Hematopoietic multipotent progenitor cell treated with erythropoietin and hydrocortisone succinate and interleukin-3 and kit ligand, for 8 days (in vitro differentiated cells): ENCODE results near the gene MAEA.

Experiments
- DNase-seq: peaks from one replicate; pipeline ENCODE4 v3.0.0-alpha.2; 2015

Gene MAEA

DNA sequence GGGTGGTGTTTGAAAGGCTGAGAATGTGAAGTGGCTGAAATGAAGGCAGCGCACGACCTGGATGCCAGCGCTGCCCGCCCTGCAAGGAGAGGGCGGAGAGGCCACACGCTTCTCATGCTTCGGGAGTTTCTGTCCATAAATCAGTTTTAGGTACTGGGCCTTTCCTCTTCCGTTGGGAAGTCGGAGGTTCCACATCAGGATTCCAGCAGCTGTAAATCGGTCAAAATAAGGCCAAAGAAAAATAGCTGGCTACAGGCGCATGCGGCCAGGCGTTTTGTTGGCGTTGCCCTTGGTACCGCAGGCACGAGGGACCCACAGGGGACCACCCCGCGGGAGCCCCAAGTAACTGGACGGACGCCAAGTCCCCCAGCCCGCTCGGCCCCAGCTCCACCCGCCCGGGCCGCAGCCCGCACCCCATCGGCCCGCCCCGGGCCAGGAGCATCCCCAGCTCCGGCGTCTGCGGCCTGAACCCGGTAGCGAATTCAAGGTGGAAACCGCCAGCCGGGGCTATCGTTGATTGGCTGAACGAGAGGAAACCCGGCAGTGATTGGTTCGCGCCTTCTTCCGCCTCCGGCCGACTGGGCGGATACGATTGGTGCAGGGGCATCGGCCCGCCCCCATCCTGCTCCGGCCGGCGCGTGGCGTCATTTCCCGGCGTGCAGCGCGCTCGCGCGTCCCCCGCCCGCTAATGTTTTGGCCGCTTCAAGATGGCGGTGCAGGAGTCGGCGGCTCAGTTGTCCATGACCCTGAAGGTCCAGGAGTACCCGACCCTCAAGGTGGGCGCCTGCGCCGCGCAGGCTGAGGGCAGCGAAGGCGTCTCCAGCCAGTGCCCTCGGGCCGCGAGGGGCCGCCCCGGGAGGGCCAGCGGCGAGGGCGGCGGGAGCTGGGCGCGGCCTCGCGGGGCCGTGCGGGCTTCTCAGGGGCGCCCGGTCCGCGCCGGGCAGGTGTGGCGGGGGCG is at the start of gene MAEA:
MAEA (plus strand) TSS at position 685 of the 958 bp plus-strand sequence; CDS start at position 708, 23 bp downstream.
- peak; percentile 97 for DNase-seq

DNA sequence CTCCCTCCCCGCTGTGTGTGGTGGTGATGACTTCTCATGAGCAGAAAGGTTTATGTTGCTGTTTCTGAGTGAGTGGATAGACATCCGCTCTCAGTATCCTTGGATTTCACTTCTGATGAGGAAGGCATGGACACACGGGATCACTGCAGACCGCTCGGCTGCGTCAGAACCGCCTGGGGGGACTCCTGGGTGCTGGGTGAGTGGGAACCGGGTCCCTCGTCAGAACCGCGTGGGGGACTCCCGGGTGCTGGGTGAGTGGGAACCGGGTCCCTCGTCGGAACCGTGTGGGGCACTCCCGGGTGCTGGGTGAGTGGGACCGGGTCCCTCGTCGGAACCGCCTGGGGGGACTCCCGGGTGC is 49.8 kb upstream of the MAEA start:
- DNase-seq = no peak

DNA sequence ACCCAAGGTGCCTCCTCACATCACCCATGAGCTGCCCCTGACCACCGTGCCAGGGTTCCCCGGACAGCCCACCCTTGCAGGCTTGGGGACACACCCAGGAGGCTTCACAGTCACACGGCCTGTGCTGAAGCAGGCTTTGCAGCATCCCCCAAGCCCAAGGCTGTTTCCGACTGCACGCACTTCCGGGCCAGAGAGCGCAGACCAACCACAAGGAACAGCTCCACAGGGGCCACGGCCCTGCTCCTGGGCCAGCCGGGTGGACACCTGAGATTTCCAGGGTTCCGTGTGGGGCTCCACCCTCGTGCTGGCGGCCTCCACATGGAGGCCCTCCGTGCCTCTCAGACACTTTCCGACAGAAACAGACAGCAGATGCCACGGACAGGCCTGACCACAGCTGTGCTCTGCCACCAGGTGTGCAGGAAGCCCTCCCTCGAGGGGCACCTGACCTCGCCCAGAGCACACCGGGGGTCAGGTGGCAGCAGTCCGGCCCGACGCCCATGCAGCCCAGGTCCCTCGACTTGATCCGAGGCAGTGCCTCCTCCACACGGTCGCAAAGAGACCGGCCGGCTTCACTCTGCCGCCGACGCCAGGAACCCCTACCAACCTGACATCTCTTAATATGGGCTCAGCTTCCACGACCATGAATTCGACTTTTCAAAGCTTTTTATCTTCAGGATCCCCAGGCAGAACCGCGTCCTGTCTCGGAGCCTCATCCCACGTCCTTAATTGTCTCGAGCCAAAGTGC is 48.8 kb upstream of the MAEA start:
- no peak for DNase-seq

DNA sequence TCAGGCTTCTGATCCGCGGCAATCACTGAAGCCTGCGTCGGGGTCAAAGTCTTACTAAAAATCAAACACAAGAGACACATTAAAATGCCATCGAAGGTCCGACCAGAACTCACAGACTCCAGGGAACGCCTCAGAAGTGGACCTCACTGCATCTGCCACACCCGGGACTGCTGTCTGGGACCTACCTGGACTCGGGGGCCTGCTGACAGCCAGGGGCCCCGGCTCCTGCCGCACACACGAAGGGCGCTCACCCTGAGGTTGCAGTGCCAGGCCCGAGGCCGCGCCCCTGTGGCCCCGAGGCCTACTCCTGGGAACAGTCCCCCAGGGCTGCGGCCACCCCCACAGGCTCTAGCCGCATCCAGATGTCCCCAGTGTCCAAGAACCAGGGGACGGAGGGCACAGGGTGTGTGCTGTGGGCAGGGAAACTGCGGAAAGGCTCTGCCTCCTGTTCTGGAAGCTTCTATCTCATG is 48.2 kb upstream of the MAEA start:
- DNase-seq = no peak

DNA sequence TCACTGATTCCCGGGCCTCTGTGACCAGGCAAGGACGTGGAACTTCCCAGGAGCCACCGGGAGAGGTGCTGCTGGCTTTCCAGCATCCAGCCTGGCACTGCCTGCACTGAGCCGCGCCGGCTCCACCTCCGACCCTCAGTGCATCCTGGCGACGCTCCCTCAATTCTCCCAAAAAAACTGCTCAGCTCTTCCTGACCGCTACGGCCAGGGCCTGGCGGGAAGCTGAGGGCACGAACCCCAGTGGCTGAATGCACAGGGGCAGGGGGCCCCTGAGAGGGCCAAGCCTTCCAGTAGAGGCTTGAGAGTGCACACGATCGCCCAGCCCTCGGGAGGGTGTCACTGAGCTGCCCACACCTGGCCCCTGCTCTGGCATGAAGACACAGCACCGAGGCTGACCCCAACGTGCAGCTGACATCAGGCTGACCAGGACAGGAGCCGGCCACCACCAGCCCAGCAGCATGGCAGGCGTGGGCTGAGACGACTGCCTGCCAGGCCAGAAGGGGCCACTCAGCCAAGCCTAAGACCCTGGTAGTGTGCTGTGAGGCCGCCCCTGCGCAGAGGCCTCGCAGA is 47.7 kb upstream of the MAEA start:
- DNase-seq = no peak

DNA sequence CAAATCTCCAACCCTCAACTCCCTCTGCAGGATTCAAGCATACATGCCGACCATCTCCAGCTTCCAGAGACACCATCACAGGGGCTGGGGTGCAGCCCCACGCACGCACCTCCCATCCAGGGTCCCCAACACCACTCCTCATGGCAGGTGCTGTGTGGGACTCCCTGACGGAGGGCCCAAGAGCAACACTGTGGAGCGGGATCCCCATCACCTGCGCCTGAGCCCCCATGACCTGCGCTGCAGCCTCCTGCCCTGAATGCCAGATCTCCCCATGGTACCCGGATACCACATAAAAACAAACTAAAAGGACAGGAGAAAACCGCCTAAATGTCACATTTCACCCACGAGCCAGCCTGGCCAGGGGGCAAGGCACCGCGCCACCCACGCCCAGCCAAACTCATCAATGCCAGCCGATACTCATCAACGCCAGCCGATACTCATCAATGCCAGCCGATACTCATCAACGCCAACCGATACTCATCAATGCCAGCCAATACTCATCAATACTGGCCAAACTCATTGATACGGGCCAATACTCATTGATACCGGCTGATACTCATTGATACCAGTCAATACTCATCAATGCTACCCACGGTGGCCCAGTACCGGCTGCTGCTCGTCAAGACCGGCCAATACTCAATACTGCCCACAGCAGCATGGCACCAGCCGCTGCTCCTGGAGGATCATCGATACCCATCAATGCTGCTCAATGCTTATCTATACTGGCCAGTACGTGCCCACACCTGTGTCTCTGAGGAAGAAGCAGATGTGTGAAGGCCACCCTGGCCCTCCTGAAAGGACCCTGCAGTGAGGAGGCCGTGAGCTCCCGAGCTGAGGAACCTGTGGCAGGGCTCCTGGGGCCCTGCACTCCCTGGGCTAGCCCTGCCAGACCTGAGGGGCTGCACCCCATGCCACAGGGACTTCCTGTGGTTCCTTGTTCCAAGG is 46.9 kb upstream of the MAEA start:
- no peak for DNase-seq

DNA sequence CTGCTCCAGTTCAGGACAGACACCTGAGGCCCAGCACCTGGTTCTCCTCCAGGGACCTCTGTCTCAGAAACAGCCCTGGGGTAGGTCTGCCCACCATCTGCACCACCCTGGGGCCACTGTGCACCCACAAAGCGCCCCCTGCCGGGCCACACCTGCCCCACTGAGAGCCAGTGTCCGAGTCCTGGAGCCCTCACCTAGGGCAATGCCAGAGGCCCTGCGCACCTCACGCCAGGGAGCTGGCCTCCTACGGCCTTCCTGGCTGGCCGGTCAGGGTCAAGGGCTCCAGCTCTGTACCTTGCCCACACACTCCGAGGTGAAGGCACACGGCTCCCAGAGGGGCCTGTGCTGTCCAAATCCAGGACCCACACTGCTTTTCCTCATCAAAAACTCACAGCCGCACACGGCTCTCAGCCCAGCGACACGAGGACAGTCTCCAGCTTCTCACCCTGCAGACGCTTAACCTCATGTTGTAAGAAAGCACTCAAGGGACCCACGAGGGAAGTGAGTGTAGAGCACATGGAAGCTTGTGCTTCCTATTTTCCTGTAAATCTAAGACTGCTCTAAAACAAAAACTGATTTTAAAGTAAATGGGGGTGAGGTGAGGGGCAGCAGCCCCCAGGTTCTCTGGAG is 46.1 kb upstream of the MAEA start:
- no peak for DNase-seq

DNA sequence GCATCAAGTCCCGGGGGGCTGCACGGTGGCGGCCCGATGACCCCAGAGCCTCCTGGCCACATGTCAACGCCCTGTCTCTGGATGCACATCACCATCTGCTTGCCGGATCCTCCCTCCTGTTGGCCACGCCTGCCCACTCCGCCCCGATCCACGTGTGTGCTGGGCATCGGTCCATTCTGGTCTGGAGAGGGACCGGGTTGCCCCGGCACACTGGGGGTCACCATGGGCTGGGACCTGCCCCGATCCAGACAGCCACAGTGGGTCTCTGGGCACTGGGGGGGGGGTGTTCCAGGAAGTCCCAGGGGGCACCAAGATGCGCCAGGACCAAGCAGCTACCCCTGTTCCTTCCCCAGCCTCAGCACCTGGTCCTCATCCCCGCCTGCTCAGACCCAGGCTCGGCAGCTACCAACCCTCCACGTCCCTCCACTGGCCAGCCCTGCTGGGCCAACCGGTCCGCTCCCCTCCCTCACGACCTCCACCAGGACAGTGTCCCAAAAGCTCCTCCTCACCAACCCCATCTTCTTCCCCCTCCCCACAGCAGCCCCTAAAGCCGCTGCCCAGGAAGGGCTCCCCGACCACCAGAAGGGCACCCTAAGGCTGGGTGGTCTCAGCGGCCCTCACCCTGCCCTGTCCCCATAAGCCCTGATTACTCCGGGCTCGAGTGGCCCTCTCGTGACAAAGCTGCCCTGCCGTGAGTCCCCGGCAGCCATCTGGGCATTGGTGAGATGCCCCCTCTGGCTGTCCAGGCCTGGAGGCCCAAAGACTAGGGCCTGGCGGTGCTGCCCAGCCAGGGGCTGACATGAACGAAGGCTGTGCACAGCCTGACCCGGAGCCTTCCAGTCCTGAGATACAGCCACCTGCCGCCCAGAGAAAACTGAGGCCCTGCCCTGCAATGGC is 45.4 kb upstream of the MAEA start:
- no peak for DNase-seq

DNA sequence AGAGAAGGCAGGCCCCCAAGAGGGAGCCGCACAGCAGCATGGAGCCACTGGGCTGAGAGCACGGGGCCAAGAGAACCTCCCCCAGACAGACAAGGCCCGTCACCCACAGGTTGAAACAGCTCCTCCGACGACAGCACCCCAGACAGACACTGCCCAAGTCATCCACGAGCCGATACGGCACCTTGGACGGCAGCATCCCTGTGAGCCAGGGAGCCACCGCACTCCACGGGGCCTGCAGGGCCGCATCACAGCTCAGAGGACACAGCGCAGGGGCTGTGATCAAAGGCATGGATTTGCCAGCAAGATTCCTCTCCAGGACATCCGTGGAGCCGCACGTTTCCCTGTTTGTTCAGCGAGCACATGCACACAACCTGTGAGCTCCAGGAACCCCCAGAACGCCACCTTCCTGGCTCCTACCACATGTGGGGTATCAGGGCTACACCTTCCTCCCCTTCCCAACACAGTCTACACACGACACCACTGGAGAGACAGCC is 44.7 kb upstream of the MAEA start:
- DNase-seq = no peak

DNA sequence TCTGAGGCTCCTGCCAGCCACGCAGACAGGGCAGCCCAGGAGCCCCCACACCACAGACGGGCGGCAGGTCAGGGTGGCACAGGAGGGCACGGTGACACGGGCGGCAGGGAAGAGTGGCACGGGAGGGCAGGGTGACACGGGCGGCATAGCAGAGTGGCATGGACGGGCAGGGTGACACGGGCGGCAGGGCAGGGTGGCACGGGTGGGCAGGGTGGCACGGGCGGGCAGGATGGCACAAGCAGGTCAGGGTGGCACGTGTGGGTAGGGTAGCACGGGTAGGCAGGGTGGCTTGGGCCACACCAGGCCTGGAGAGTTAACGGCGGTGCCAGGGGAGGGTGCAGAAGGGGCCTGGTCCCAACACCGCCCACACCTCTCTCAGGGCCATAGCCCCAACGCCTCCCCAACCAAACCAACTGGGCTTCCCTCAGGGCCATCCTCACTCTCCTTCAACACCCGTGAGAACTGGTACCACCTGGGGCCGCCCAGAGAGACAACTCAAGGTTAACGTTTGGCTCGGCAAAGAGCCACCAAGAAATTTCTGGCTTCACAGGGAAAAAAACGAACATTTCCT is 44.1 kb upstream of the MAEA start:
- no peak for DNase-seq

DNA sequence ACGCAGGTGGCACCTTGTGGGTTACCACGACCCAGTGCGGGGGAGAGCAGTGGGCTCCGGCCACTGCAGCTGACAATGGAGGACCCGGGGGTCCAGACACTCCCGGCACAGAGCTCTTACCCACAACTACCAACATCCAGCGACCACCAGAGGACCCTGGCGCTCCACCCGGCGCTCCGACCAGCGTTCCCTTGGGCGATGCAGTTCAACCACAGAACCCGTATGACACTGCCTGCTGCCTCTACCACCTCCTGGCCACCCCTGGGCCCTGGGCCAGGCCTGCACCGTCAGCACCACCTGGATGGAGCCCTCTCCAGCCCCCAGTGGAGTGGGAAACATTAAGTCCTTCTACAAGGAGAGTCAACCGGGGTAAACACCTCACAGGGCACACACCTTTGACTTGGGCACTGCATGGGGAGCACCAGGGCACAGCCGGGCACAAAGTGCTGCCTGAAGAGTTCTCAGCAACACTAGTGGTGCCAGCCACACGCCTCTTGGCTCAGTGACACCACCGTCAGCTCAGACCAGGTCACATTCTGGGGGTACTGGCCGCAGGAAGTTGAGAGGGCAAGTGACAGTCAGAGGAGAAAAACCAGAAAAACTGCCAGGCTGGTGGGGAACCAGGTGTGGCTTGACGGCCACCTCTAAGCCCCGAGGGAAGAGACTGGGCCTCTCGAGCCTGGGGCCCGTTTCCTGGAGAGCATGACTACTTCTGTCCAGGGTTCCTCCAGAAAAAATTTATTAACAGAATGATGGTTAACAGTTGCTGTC is 43.4 kb upstream of the MAEA start:
- no peak for DNase-seq

DNA sequence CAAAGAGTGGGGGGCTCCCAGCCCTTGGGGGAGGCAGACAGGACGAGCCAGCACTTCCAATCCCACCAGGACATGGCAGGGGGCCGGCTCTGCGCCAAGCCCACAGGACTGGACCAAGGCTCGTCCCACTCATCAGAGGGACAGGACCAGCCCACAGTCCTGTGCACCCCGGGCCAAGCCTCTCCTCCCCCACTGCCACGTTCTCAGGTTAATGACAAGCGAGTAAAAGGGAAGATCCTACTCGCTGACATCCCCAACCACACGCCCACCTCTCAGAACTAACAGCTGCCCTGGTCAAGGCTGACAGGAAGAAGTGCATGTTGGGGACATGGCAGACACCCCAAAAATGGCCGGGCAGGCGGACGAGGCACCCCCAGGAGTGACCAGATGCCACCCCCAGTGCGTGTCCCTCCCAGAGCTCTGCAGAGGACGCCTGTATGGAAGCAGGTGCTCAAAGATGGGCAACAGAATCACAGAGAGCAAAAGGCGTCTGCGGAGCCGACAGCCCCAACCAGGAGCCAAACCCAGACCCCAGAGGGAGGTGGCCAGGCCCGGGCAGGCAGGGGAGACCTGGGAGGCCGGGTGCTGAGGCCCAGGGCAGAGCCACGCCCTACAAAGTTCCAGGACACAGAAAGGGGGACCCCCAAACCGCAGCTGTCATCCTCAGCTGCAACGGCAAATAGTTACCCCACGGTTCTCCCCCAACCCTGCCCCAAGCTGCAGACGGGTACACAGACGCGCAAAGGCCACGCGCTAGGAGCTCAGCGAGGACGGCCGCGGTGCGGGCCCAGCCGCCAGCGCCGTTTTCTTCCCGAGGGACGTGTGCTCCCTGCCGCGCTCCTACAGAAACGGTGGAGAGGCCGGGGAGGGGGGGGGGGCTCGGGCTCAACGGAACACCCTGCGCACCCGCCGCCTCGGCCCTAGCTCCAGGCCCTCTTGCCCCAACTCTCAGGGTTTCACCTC is 42.5 kb upstream of the MAEA start:
- peak; percentile 17 for DNase-seq

DNA sequence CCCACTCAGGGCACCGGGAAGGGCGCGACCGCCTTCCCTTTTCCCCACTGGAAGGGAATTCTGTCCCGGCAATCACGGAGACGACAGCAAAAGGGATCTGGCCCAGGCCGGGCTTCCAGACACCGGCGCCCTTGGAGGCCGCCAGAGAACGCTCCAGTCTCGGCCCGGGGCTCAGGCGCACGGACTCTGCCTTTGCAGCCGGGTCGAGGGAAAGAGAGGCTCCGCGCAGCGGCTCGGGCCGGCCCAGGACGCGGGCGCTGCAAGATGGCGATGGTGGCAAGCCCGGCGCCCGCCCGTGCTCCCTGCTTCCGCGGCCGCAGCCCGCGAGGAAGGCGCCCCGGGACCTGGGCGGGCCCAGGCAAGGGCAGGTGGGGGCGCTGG is 41.8 kb upstream of the MAEA start:
- DNase-seq = no peak

DNA sequence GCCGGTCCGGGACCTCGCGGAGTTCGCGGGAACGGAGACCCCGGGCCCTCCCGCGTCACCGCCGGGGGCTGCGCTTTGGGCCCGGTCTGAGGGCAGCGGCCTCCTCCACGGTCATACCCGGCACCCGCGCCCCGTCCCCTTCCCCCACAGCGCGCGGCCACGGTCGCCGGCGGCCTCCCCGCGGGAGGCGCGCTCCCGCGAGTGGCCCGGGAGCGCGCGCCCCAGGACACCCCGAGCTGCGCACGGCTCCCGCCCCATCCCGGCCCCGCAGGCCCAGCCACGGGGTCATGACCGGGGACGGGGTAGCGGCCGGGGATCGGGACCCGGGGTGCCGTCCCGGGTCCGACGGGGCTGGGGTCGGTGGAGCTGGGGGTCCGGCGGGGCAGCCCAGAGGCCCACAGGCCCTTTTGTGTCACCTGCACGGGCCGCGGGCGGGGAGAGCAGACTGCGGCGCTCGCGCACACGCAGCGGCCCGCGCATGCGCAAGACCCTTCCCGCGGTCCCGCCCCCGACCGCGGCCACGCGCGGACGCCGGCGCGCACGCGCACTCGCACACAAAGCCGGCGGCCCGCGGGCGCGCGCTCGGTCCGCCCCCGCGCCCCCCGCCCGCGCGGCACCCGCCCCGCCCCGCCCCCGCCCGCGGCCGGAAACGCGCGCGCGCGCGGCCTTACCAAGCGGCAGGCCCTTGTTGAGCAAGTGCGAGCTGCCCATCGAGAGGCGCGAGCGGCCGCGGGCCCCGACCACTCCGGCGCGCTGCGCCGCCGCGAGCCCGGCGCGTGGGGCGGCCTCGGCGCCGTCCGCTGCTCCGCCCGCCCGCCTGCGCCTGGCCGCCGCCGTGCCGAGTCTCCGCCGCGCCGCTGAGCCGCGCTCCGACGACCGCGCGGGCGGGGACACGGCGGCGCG is 41.2 kb upstream of the MAEA start, which contains the start of gene CTBP1:
CTBP1 (minus strand) TSS at position 886 of the 903 bp plus-strand sequence. CDS start 7,799 bp downstream, outside the sequence.
- peak; percentile 80 for DNase-seq

DNA sequence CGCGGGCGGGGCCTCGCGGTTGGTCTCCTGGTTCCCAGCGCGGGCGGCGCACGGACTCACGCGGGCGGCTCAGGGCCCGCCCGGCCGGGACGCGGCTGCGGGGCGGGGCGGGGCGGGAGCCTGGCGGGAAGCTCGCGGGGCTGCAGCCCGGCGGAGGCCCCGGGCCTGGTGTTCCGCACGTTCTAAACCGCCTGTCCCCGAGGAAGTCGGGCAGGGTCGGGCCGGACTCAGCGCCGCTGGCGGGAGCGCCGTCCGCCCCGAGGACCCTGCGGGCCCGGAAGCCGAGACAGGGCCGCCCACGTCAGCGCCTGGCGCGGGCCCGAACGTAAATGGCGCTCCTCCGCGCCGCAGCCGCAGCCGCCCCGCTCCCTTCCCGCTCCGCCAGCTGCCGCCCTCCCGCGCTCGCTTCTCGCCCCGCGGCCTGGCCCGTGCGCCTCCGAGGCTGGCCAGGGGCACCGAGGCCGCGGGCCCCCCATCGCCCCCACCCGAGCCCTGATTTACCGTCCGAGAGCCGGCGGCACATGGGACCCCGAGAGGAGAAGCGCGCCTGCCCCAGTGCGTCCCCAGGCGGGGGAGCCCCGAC is 40.5 kb upstream of the MAEA start:
- peak; percentile 86 for DNase-seq

DNA sequence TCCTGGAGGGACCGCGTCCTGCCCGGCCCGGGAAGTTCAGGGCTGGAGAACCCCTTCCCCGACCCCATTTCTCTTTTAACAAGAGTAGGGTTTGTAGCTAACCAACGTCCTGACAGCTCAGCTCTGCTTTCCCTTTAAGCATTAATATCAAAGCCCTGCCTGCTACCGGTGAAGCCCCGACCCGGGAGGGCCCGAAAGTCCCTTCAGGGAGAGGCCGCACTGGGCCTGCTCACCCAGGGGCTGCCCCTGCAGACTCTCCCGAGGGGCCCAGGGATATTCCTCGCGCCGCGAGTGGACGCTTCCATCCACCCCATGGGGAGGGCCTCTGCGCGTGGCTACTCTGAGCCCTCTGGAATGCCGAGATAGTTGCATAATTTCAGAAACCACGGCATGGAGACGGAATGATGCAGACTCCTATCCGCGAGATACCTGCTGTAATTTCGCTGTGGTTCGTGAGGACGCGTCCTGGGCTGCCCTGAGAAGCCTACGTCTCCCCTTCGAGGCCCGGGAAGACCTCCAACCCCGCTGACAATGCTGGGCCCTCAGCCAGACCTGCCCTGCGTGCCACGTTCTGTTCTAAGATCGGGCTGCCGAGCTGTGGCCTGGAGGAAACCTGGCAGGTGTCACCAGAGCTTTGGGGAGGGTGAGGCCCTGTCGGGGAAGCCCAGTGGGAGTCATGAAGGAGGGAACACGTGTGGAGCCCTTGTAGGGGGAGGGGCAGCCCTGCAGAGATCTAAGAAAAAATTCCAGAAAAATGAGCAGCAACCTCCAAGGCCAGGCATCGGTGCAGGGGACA is 39.8 kb upstream of the MAEA start:
- peak; percentile 24 for DNase-seq
